ENCODE data around the gene FGGY.

DNA sequence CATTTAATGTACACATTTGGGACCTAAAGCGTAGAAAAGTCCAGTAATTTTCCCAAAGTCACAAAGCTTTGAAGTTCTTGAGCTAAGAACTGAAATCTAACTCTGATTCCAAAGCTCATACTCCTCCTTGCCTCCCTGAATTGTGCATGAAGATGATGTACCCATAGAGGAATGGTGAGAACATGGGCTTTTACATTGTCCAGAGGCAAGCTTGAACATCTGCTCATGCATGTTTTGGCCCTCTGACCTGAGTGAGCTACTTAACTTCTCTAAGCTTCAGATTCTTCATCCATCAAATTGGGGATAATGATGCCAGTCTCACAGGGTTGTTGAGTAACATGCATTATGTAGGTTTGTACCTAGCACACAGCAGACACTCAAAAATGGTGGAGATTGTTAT lies 259.5 kb downstream of the FGGY start:
- TF ChIP-seq, protein P1, sequence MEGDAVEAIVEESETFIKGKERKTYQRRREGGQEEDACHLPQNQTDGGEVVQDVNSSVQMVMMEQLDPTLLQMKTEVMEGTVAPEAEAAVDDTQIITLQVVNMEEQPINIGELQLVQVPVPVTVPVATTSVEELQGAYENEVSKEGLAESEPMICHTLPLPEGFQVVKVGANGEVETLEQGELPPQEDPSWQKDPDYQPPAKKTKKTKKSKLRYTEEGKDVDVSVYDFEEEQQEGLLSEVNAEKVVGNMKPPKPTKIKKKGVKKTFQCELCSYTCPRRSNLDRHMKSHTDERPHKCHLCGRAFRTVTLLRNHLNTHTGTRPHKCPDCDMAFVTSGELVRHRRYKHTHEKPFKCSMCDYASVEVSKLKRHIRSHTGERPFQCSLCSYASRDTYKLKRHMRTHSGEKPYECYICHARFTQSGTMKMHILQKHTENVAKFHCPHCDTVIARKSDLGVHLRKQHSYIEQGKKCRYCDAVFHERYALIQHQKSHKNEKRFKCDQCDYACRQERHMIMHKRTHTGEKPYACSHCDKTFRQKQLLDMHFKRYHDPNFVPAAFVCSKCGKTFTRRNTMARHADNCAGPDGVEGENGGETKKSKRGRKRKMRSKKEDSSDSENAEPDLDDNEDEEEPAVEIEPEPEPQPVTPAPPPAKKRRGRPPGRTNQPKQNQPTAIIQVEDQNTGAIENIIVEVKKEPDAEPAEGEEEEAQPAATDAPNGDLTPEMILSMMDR (tag by site-specific recombination; IDR thresholded peaks at IDR 0.05) = no peak
- no peak for TF ChIP-seq ZFP41 (tag by site-specific recombination; IDR thresholded peaks at IDR 0.05; ENCODE audit: borderline replicate concordance)
- no peak for TF ChIP-seq TCF7L2 (IDR thresholded peaks at IDR 0.05; ENCODE audit: borderline replicate concordance, low read depth, low read length)
- TF ChIP-seq, protein P2, sequence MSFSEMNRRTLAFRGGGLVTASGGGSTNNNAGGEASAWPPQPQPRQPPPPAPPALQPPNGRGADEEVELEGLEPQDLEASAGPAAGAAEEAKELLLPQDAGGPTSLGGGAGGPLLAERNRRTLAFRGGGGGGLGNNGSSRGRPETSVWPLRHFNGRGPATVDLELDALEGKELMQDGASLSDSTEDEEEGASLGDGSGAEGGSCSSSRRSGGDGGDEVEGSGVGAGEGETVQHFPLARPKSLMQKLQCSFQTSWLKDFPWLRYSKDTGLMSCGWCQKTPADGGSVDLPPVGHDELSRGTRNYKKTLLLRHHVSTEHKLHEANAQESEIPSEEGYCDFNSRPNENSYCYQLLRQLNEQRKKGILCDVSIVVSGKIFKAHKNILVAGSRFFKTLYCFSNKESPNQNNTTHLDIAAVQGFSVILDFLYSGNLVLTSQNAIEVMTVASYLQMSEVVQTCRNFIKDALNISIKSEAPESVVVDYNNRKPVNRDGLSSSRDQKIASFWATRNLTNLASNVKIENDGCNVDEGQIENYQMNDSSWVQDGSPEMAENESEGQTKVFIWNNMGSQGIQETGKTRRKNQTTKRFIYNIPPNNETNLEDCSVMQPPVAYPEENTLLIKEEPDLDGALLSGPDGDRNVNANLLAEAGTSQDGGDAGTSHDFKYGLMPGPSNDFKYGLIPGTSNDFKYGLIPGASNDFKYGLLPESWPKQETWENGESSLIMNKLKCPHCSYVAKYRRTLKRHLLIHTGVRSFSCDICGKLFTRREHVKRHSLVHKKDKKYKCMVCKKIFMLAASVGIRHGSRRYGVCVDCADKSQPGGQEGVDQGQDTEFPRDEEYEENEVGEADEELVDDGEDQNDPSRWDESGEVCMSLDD (tag by site-specific recombination; IDR thresholded peaks at IDR 0.05) = no peak
- TF ChIP-seq ZBTB7A (tag by site-specific recombination; IDR thresholded peaks at IDR 0.05; ENCODE audit: low read depth) = no peak

Measured in HEK293 (cell line).